ENCODE results near the gene KIRREL3.
A peak's percentile ranks its signal among the peaks of the same experiment; 100 is the strongest.

KIRREL3 gene

GRCh38 chr11:126480410-126481302, 519.9 kb downstream of the KIRREL3 start:
- DNase-seq (ENCODE audit: extremely low read depth, insufficient read length): peak; percentile 68
- Histone ChIP-seq H3K4me3 (replicated peaks; ENCODE audit: low read depth, low read length) (no peak overlapping the region), H3K27me3 (replicated peaks; ENCODE audit: control insufficient read depth, insufficient read depth, low read length) (no peaks in the 10 kb centered on the region; the same call in 1 of the 2 replicates), H3K36me3 (ENCODE audit: control insufficient read depth, insufficient read depth, low read length) (no peaks in the 10 kb centered on the region)
- TF ChIP-seq CTCF (IDR thresholded peaks at IDR 0.05; ENCODE audit: insufficient read depth, low read length, poor library complexity, severe bottlenecking): peak; percentile 92

- H3K36me3 ChIP-seq (ENCODE audit: control insufficient read depth, insufficient read depth, low read length): no peaks in the 10 kb centered on the region
- no peak for DNase-seq (ENCODE audit: extremely low read depth, insufficient read length)
- no peak overlapping the region for H3K4me3 ChIP-seq (replicated peaks; ENCODE audit: low read depth, low read length)
- no peak for TF ChIP-seq CTCF (IDR thresholded peaks at IDR 0.05; ENCODE audit: insufficient read depth, low read length, poor library complexity, severe bottlenecking)
- no peaks in the 10 kb centered on the region; the same call in 1 of the 2 replicates for H3K27me3 ChIP-seq (replicated peaks; ENCODE audit: control insufficient read depth, insufficient read depth, low read length)
Measured at GRCh38 chr11:126480015-126480409, 520.6 kb downstream of the KIRREL3 start.

- Histone ChIP-seq H3K4me3 (replicated peaks; ENCODE audit: low read depth, low read length) (no peak overlapping the region), H3K36me3 (ENCODE audit: control insufficient read depth, insufficient read depth, low read length) (no peaks in the 10 kb centered on the region), H3K27me3 (replicated peaks; ENCODE audit: control insufficient read depth, insufficient read depth, low read length) (no peaks in the 10 kb centered on the region; the same call in 1 of the 2 replicates)
- DNase-seq (ENCODE audit: extremely low read depth, insufficient read length): no peak
- no peak for TF ChIP-seq CTCF (IDR thresholded peaks at IDR 0.05; ENCODE audit: insufficient read depth, low read length, poor library complexity, severe bottlenecking)
Measured at GRCh38 chr11:126479178-126479930, 521.2 kb downstream of the KIRREL3 start.

GRCh38 chr11:126478466-126478865, 522.1 kb downstream of the KIRREL3 start:
- DNase-seq (ENCODE audit: extremely low read depth, insufficient read length): no peak
- H3K4me3 ChIP-seq (replicated peaks; ENCODE audit: low read depth, low read length): no peak overlapping the region
- no peaks in the 10 kb centered on the region for H3K36me3 ChIP-seq (ENCODE audit: control insufficient read depth, insufficient read depth, low read length)
- no peaks in the 10 kb centered on the region; the same call in 1 of the 2 replicates for H3K27me3 ChIP-seq (replicated peaks; ENCODE audit: control insufficient read depth, insufficient read depth, low read length)
- no peak for TF ChIP-seq CTCF (IDR thresholded peaks at IDR 0.05; ENCODE audit: insufficient read depth, low read length, poor library complexity, severe bottlenecking)

DNA sequence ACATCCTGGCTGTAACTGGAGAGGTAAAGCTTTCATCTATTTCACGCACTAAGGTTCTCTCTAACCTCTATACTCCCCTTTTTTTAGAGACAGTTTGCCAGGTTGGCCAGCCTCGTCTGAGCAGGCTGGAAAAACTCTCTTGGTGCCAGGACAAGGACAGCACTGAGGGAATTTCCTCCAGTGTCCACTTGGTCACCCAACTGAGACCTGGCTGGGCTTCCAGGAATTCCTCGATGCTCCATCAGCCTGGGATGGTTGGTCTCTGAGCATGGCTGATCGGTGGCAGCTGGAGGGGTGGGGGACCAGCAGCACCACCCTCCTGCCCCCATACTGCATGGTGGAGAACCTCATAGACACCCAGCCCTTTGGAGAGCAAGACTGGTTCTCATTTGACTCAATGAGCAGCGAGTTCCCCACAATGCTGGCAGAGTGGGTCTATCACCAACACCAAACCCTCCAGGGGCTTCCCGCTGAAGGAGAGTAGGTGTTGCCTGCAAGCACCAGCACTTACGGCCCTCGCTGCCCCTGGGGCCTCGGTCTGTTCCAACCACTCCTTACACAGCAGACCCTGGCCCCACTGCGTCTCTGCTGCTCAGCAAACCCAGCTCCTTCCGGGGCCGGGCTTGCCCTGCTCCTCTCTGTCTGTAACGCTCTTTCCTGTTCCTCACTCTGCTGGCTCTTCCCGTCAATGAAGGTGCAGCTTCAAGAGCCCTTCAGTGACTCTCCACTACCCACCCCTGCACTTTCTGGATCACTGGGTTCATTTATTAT, 522.9 kb downstream of the KIRREL3 start:
- H3K36me3 ChIP-seq (ENCODE audit: control insufficient read depth, insufficient read depth, low read length): no peaks in the 10 kb centered on the region
- DNase-seq (ENCODE audit: extremely low read depth, insufficient read length): no peak
- no peak for TF ChIP-seq CTCF (IDR thresholded peaks at IDR 0.05; ENCODE audit: insufficient read depth, low read length, poor library complexity, severe bottlenecking)
- H3K27me3 ChIP-seq (replicated peaks; ENCODE audit: control insufficient read depth, insufficient read depth, low read length): no peaks in the 10 kb centered on the region; the same call in 1 of the 2 replicates
- H3K4me3 ChIP-seq (replicated peaks; ENCODE audit: low read depth, low read length): no peak overlapping the region
